B cell (primary cell): Measurements from ENCODE around the gene ENG. TPM values are rescaled to one million over a fixed set of nuclear protein-coding genes. Genes with fewer than 3 reads are reported as not detected.
A peak's percentile ranks its signal among the peaks of the same experiment; 100 is the strongest.

ENCODE experiments used
- ATAC-seq: fragments of 200-7000 bp; cut with Tn5 transposase; one replicate; pipeline ENCODE4 v1.10.0; 2021; ENCODE audit warnings: low read depth, mild to moderate bottlenecking, moderate number of reproducible peaks, moderate library complexity
- CTCF ChIA-PET: fragments of 350-600 bp; sonication (Branson Sonifier 250); formaldehyde crosslinking; loops from one replicate; lab custom pipeline; 2021; ENCODE audit warnings: antibody characterized with exemption, inconsistent platforms; lab: Charles Lee
- POLR2A ChIA-PET: fragments of 350-600 bp; sonication (Branson Sonifier 250); formaldehyde crosslinking; loops from one replicate; lab custom pipeline; 2021; ENCODE audit warnings: antibody characterized with exemption; lab: Charles Lee
- DNase-seq: peaks from one replicate; pipeline ENCODE4 v3.0.0; 2013
- H2AFZ ChIP-seq: 2 replicates; pipeline ENCODE4 v1.6.1; 2012; ENCODE audit warnings: mild to moderate bottlenecking, low read depth, low read length; ENCODE audit not compliant: insufficient read depth, poor library complexity, severe bottlenecking
- H3K27ac ChIP-seq, 2 donors: 1 replicate in 1 of 2; 2 replicates in 1 of 2; pipeline ENCODE4 v1.5.1; 2012 to 2013; ENCODE audit warnings: low read length in 2 of 2, mild to moderate bottlenecking in 2 of 2, moderate library complexity in 1 of 2
- H3K27me3 ChIP-seq, 4 experiments: fragments of 200-600 bp in 1 of 4; sonication (generic) in 1 of 4; replicated peaks in 1 of 4; 1 replicate in 2 of 4; 2 replicates in 2 of 4; pipeline versions ENCODE4 v1.6.1 to v1.7.0; 2013 to 2016; ENCODE audit warnings: low read length in 3 of 4, mild to moderate bottlenecking in 2 of 4, mixed read lengths in 1 of 4, moderate library complexity in 1 of 4; ENCODE audit not compliant: insufficient read depth in 4 of 4, control insufficient read depth in 3 of 4; ENCODE audit errors: control extremely low read depth in 1 of 4
- H3K36me3 ChIP-seq, 2 experiments: replicated peaks in 1 of 2; 1 replicate in 1 of 2; 2 replicates in 1 of 2; pipeline versions ENCODE4 v1.6.1 to v1.7.1; 2013; ENCODE audit warnings: low read length in 1 of 2; ENCODE audit not compliant: insufficient read depth in 2 of 2, control insufficient read depth in 1 of 2; ENCODE audit errors: control extremely low read depth in 1 of 2, extremely low read depth in 1 of 2
- H3K4me1 ChIP-seq, 2 donors: fragments of 200-600 bp in 1 of 2; sonication (generic) in 1 of 2; 1 replicate in 1 of 2; 2 replicates in 1 of 2; pipeline versions ENCODE4 v1.5.1 to v1.6.1; 2013 to 2017; ENCODE audit warnings: low read length in 2 of 2; ENCODE audit not compliant: control insufficient read depth in 2 of 2, insufficient read depth in 2 of 2
- H3K4me2 ChIP-seq: replicated peaks from 2 replicates; pipeline ENCODE3; 2012; ENCODE audit warnings: mild to moderate bottlenecking, low read depth, low read length; ENCODE audit not compliant: poor library complexity, severe bottlenecking
- H3K4me3 ChIP-seq, 5 experiments: fragments of 200-600 bp in 1 of 5; sonication (generic) in 1 of 5; 1 replicate in 3 of 5; 2 replicates in 2 of 5; pipeline versions ENCODE4 v1.5.1 to v1.7.0; 2011 to 2016; ENCODE audit warnings: low read length in 4 of 5, mild to moderate bottlenecking in 4 of 5, low read depth in 2 of 5, control low read depth in 1 of 5, moderate library complexity in 1 of 5; ENCODE audit not compliant: insufficient read depth in 1 of 5; ENCODE audit errors: control extremely low read depth in 1 of 5, extremely low read depth in 1 of 5
- H3K79me2 ChIP-seq: fragments of 200-600 bp; sonication (generic); one replicate; pipeline ENCODE4 v1.6.0; 2016; ENCODE audit warnings: low read length; ENCODE audit not compliant: control insufficient read depth, insufficient read depth
- H3K9ac ChIP-seq: fragments of 200-600 bp; sonication (generic); 2 replicates; pipeline ENCODE4 v1.6.1; 2017; ENCODE audit warnings: mild to moderate bottlenecking, low read length, moderate library complexity
- H3K9me3 ChIP-seq, 3 donors: one replicate each; pipeline versions ENCODE4 v1.6.1 to v1.7.1; 2013; ENCODE audit warnings: low read length in 2 of 3; ENCODE audit not compliant: control insufficient read depth in 2 of 3, insufficient read depth in 1 of 3; ENCODE audit errors: control extremely low read depth in 1 of 3
- H4K20me1 ChIP-seq: 2 replicates; pipeline ENCODE4 v1.6.0; 2012; ENCODE audit warnings: mild to moderate bottlenecking, low read length; ENCODE audit not compliant: insufficient read depth, control insufficient read depth, poor library complexity, severe bottlenecking
- H3K27ac Mint-ChIP-seq: one replicate; pipeline ENCODE4 v1.8.0; 2021; ENCODE audit warnings: mixed read lengths
- H3K27me3 Mint-ChIP-seq: one replicate; pipeline ENCODE4 v1.8.0; 2021; ENCODE audit warnings: mixed read lengths
- H3K4me1 Mint-ChIP-seq: one replicate; pipeline ENCODE4 v1.8.0; 2021; ENCODE audit warnings: mixed read lengths
- H3K4me3 Mint-ChIP-seq: one replicate; pipeline ENCODE4 v1.8.0; 2021; ENCODE audit warnings: mixed read lengths
- H3K9me3 Mint-ChIP-seq: one replicate; pipeline ENCODE4 v1.8.0; 2022; ENCODE audit warnings: mixed read lengths; ENCODE audit not compliant: insufficient read depth
- EZH2 ChIP-seq: IDR thresholded peaks from 2 replicates; pipeline ENCODE4 v1.6.1; 2012; ENCODE audit warnings: borderline replicate concordance, low read depth, mild to moderate bottlenecking, moderate library complexity, low read length; ENCODE audit not compliant: insufficient read depth, poor library complexity, severe bottlenecking
- WGBS: methylation state at CpG from one replicate; pipeline ENCODE4 v1.1.5; 2013; ENCODE audit warnings: missing lambda C conversion rate; ENCODE audit not compliant: insufficient coverage; 5-methylcytosine and 5-hydroxymethylcytosine counted together
- intact Hi-C: fragments of 100-400 bp; cut with micrococcal nuclease; formaldehyde crosslinking; loops from one replicate; pipeline ENCODE4 v1.10.0; 2022
- polyA plus RNA-seq: library from polyadenylated mRNA; depleted of rRNA; stranded (reverse); fragments of >200 nt; gene quantifications from 2 replicates; pipeline ENCODE4 v1.2.3, GENCODE V29; 2012
- total RNA-seq, 2 donors: library from RNA; stranded (reverse); fragments of 120-200 nt in 1 of 2; gene quantifications; 1 replicate in 1 of 2; 2 replicates in 1 of 2; pipeline versions ENCODE4 v1.2.3 to v1.2.4, GENCODE V29; 2013 to 2022
- TF ChIP-seq, protein P1 (sequence below): fragments of 200-600 bp; IDR thresholded peaks from one replicate; pipeline ENCODE4 v1.8.0; 2022; ENCODE audit warnings: antibody characterized with exemption, mild to moderate bottlenecking

Gene ENG
- total and polyA plus RNA-seq, 2 donors (not counting 1 experiment from before 2014, with no cell fraction given): 5.4 to 12.6 TPM

DNA sequence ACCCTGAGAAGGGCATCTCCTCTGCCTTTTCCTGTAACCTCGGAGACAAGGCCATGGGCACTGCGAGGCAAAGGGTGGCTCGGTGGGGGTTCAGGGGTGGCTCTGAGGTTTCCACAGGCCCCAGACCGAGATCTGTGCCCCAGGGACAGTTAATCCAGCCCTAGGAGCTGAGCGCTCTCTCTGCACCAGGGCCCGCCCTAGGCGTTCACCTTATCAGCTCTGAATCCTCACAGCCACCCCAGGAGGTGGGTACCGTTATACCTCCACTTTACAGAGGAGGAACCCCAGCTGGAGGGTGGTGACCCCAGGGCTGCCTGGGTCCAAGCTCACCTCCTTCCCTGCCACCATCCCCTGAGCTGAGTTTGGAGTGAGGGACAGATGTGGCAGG, 2.3 kb upstream of the ENG start:
- no peaks in the 10 kb centered on the region for H3K27me3 Mint-ChIP-seq
- TF ChIP-seq, protein P1, sequence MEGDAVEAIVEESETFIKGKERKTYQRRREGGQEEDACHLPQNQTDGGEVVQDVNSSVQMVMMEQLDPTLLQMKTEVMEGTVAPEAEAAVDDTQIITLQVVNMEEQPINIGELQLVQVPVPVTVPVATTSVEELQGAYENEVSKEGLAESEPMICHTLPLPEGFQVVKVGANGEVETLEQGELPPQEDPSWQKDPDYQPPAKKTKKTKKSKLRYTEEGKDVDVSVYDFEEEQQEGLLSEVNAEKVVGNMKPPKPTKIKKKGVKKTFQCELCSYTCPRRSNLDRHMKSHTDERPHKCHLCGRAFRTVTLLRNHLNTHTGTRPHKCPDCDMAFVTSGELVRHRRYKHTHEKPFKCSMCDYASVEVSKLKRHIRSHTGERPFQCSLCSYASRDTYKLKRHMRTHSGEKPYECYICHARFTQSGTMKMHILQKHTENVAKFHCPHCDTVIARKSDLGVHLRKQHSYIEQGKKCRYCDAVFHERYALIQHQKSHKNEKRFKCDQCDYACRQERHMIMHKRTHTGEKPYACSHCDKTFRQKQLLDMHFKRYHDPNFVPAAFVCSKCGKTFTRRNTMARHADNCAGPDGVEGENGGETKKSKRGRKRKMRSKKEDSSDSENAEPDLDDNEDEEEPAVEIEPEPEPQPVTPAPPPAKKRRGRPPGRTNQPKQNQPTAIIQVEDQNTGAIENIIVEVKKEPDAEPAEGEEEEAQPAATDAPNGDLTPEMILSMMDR: no peak
- TF ChIP-seq EZH2: no peak
- H3K4me2 ChIP-seq: no peak overlapping the region
- H3K79me2 ChIP-seq: no peaks in the 10 kb centered on the region
- ATAC-seq (no peak), DNase-seq (no peak)
- H3K4me1 ChIP-seq: peaks cover 52 to 74% of the 10 kb centered on the region in 2 donors
- H3K9me3 Mint-ChIP-seq: no peaks in the 10 kb centered on the region
- peaks cover 56% of the 10 kb centered on the region for H3K4me1 Mint-ChIP-seq
- intact Hi-C loops: no loop called here
- no peak overlapping the region for H3K9ac ChIP-seq
- ChIA-PET POLR2A (interaction anchor here (0.9 kb wide), 1 partner anchor 25 kb away, joined by 4 read pairs; no protein-coding TSS in a partner anchor), CTCF (interaction anchor here (1.5 to 3.2 kb wide), 3 partner anchors 12 to 55 kb away, joined by 3 to 23 read pairs (median 4); no protein-coding TSS in a partner anchor)
- H3K4me3 ChIP-seq: no peak overlapping the region
- H3K27me3 ChIP-seq: no peaks in the 10 kb centered on the region
- WGBS: 73% methylated on average over 8 of the region's 8 CpGs
- H3K27ac ChIP-seq: no peak overlapping the region
- no peaks in the 10 kb centered on the region for H3K9me3 ChIP-seq
- H2AFZ ChIP-seq: no peak overlapping the region
- no peak overlapping the region for H3K4me3 Mint-ChIP-seq
- H3K27ac Mint-ChIP-seq: no peak overlapping the region
- no peaks in the 10 kb centered on the region for H4K20me1 ChIP-seq
- no peaks in the 10 kb centered on the region for H3K36me3 ChIP-seq

DNA sequence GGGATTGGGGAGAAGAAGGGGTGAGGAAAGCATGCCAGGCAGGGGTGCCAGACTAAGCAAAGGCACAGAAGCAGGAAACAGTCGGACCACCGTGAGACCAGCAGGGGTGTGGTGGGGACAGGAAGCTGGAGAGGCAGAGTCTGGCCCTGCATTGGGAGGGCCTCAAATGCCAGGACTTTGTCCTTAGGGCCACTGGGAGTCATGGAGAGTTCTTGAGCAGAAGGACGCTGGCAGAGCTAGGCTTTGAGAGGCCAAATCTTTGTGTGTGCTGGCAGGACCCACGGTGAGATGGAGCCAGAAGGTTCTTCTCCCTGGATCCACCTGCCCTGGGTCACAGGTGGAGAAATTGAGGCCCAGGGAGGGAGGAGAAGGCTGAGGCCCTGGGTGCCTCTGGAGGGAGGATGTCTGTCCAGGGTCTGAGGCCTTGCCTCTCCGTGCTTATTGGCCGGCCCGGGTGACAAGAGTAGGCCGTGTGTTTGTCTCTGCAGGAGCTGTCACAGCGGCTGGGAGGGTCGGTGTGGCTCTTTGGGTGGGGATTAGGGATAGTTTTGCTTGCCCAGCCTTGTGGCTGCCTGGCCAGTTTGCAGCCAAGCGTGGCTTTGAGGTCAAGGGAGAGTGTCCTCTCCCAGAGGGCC, 1.8 kb upstream of the ENG start:
- Histone ChIP-seq H3K36me3 (no peaks in the 10 kb centered on the region), H3K4me2 (no peak overlapping the region), H4K20me1 (no peaks in the 10 kb centered on the region), H3K9ac (no peak overlapping the region), H3K79me2 (no peaks in the 10 kb centered on the region), H3K4me3 (no peak overlapping the region), H3K9me3 (no peaks in the 10 kb centered on the region), H3K27me3 (no peaks in the 10 kb centered on the region), H3K4me1 (peaks cover 47 to 69% of the 10 kb centered on the region in 2 donors), H3K27ac (no peak overlapping the region), H2AFZ (no peak overlapping the region)
- Mint-ChIP-seq H3K9me3 (no peaks in the 10 kb centered on the region), H3K27me3 (no peaks in the 10 kb centered on the region), H3K4me3 (peak overlapping the region; percentile 37), H3K27ac (peak overlapping the region; percentile 61), H3K4me1 (peaks cover 50% of the 10 kb centered on the region)
- TF ChIP-seq, protein P1: no peak
- no peak for TF ChIP-seq EZH2
- DNase-seq (no peak), ATAC-seq (no peak)
- ChIA-PET POLR2A (interaction anchor here (0.9 kb wide), 1 partner anchor 24 kb away, joined by 4 read pairs; no protein-coding TSS in a partner anchor), CTCF (interaction anchor here (1.5 to 3.2 kb wide), 5 partner anchors 9 to 121 kb away, joined by 3 to 23 read pairs (median 6); partner anchors contain the start of gene TOR2A)
- 77% methylated on average over 11 of the region's 11 CpGs for WGBS
- intact Hi-C loops: no loop called here
